Esophagus muscularis mucosa (tissue), 4 donors: ENCODE results near the gene TBC1D22A. TPM values are rescaled to one million over a fixed set of nuclear protein-coding genes. Genes with fewer than 3 reads are reported as not detected.

Source experiments
- DNase-seq: peaks from one replicate; pipeline ENCODE4 v3.0.0-alpha.2; 2017; ENCODE audit errors: extremely low spot score
- H3K27ac ChIP-seq, 4 donors: fragments of 200-600 bp; sonication (generic); replicated peaks in 1 of 4; 1 replicate in 3 of 4; 2 replicates in 1 of 4; pipeline ENCODE4 v1.5.1; 2016 to 2019; ENCODE audit warnings: mild to moderate bottlenecking in 1 of 4
- H3K27me3 ChIP-seq, 4 donors: fragments of 200-600 bp; sonication (generic); one replicate each; pipeline versions ENCODE4 v1.5.1 to v1.6.0; 2016 to 2019
- H3K36me3 ChIP-seq, 4 donors: fragments of 200-600 bp; sonication (generic); one replicate each; pipeline ENCODE4 v1.5.1; 2016 to 2019
- H3K4me1 ChIP-seq, 4 donors: fragments of 200-600 bp; sonication (generic); one replicate each; pipeline ENCODE4 v1.5.1; 2016 to 2019
- H3K4me3 ChIP-seq, 4 donors: fragments of 200-600 bp; sonication (generic); 1 replicate in 2 of 4; 2 replicates in 2 of 4; pipeline ENCODE4 v1.5.1; 2016 to 2019; ENCODE audit warnings: mild to moderate bottlenecking in 4 of 4, moderate library complexity in 1 of 4
- H3K9me3 ChIP-seq, 4 donors: fragments of 200-600 bp; sonication (generic); 1 replicate in 3 of 4; 2 replicates in 1 of 4; pipeline ENCODE4 v1.5.1; 2016 to 2019
- CTCF ChIP-seq, 3 experiments: fragments of 200-600 bp in 2 of 3; fragments of 450-650 bp in 1 of 3; sonication (generic) in 2 of 3; IDR thresholded peaks; one replicate each; pipeline ENCODE4 v1.5.1; 2017 to 2019; ENCODE audit warnings: antibody characterized with exemption in 3 of 3, mild to moderate bottlenecking in 2 of 3, moderate library complexity in 1 of 3
- EP300 ChIP-seq: sonication (generic); formaldehyde crosslinking; IDR thresholded peaks from one replicate; pipeline ENCODE4 v1.6.1; 2017; ENCODE audit warnings: antibody characterized with exemption
- POLR2A ChIP-seq: fragments of 450-650 bp; IDR thresholded peaks from one replicate; pipeline ENCODE4 v1.6.1; 2017; ENCODE audit warnings: antibody characterized with exemption, moderate library complexity, mild to moderate bottlenecking, low read depth
- POLR2AphosphoS5 ChIP-seq, 2 donors: sonication (generic); formaldehyde crosslinking; IDR thresholded peaks; one replicate each; pipeline ENCODE4 v1.6.1; 2017; ENCODE audit warnings: antibody characterized with exemption in 2 of 2
- WGBS: methylation state at CpG from one replicate; pipeline ENCODE4 v1.1.5; 2018; 5-methylcytosine and 5-hydroxymethylcytosine counted together
- intact Hi-C: fragments of 100-400 bp; cut with DNase I; formaldehyde crosslinking; loops from one replicate; pipeline ENCODE4 v1.15.1; 2023
- total RNA-seq, 4 donors: library from RNA; depleted of rRNA; stranded (reverse); fragments of >200 nt; gene quantifications; one replicate each; pipeline versions ENCODE4 v1.1.0 to v1.2.1, GENCODE V29; 2016

The TBC1D22A gene
- total RNA-seq, 4 donors from 2014 or later = 15.2 to 20.7 (median 18.8) TPM

GRCh38 chr22:47100646-47101200 is 338.3 kb downstream of the TBC1D22A start:
- TF ChIP-seq POLR2AphosphoS5 (IDR thresholded peaks at IDR 0.05) = no peak
- no peak for TF ChIP-seq EP300
- no peak for TF ChIP-seq POLR2A
- no peak for TF ChIP-seq CTCF (IDR thresholded peaks at IDR 0.05)
- Histone ChIP-seq H3K27ac (no peak overlapping the region), H3K4me1 (no peaks in the 10 kb centered on the region), H3K4me3 (no peak overlapping the region), H3K36me3 (no peaks in the 10 kb centered on the region), H3K27me3 (no peaks in the 10 kb centered on the region), H3K9me3 (no peaks in the 10 kb centered on the region)
- no peak for DNase-seq
- WGBS = 94% methylated on average over 15 of the region's 15 CpGs
- intact Hi-C loops = no loop called here

GRCh38 chr22:47101321-47101885 is 339.0 kb downstream of the TBC1D22A start:
- intact Hi-C loops = no loop called here
- TF ChIP-seq CTCF (IDR thresholded peaks at IDR 0.05) (no peak), EP300 (no peak), POLR2AphosphoS5 (IDR thresholded peaks at IDR 0.05) (no peak), POLR2A (no peak)
- no peaks in the 10 kb centered on the region for H3K4me1 ChIP-seq

GRCh38 chr22:47102081-47102480 is 339.6 kb downstream of the TBC1D22A start:
- Histone ChIP-seq H3K36me3 (no peaks in the 10 kb centered on the region), H3K4me3 (no peak overlapping the region), H3K4me1 (no peaks in the 10 kb centered on the region), H3K27ac (no peak overlapping the region), H3K9me3 (no peaks in the 10 kb centered on the region), H3K27me3 (no peaks in the 10 kb centered on the region)
- 97% methylated on average over 8 of the region's 12 CpGs for WGBS
- no peak for DNase-seq
- TF ChIP-seq POLR2AphosphoS5 (IDR thresholded peaks at IDR 0.05) (no peak), POLR2A (no peak), CTCF (IDR thresholded peaks at IDR 0.05) (no peak), EP300 (no peak)
- intact Hi-C loops = no loop called here

More at GRCh38 chr22:47101321-47101885, 339.0 kb downstream of the TBC1D22A start:
- Histone ChIP-seq H3K9me3 (no peaks in the 10 kb centered on the region), H3K36me3 (no peaks in the 10 kb centered on the region), H3K4me3 (no peak overlapping the region), H3K27ac (no peak overlapping the region), H3K27me3 (no peaks in the 10 kb centered on the region)
- 91% methylated on average over 11 of the region's 16 CpGs for WGBS
- no peak for DNase-seq

GRCh38 chr22:47102648-47103047 is 340.2 kb downstream of the TBC1D22A start:
- Histone ChIP-seq H3K9me3 (no peaks in the 10 kb centered on the region), H3K27ac (no peak overlapping the region), H3K27me3 (no peaks in the 10 kb centered on the region), H3K4me3 (no peak overlapping the region), H3K36me3 (no peaks in the 10 kb centered on the region), H3K4me1 (no peaks in the 10 kb centered on the region)
- TF ChIP-seq POLR2A (no peak), POLR2AphosphoS5 (IDR thresholded peaks at IDR 0.05) (no peak), CTCF (IDR thresholded peaks at IDR 0.05) (no peak), EP300 (no peak)
- 87% methylated on average over 2 of the region's 2 CpGs for WGBS
- no peak for DNase-seq
- intact Hi-C loops = no loop called here

- no peak for DNase-seq
- Histone ChIP-seq H3K4me1 (no peaks in the 10 kb centered on the region), H3K36me3 (no peaks in the 10 kb centered on the region), H3K27me3 (no peaks in the 10 kb centered on the region), H3K9me3 (no peaks in the 10 kb centered on the region), H3K27ac (no peak overlapping the region), H3K4me3 (no peak overlapping the region)
- intact Hi-C loops = no loop called here
- WGBS = 96% methylated on average over 4 of the region's 4 CpGs
- no peak for TF ChIP-seq POLR2A
- no peak for TF ChIP-seq EP300
- no peak for TF ChIP-seq POLR2AphosphoS5 (IDR thresholded peaks at IDR 0.05)
- TF ChIP-seq CTCF (IDR thresholded peaks at IDR 0.05) = no peak
These were observed 342.6 kb downstream of the TBC1D22A start for GRCh38 chr22:47105085-47105484.
